HEK293 (cell line): ENCODE results near the gene CAPN7.

Source experiments
- SETDB1 ChIP-seq: IDR thresholded peaks from one replicate; pipeline ENCODE4 v1.6.1; 2017; ENCODE audit warnings: mild to moderate bottlenecking, low read length, moderate library complexity, mixed read lengths; ENCODE audit not compliant: insufficient read length
- YY1 ChIP-seq: fragments of 450-650 bp; formaldehyde crosslinking; IDR thresholded peaks from 2 replicates; pipeline ENCODE4 v1.5.1; 2018; ENCODE audit warnings: missing biosample characterization, missing genetic modification characterization
- ZBTB8A ChIP-seq: fragments of 450-650 bp; formaldehyde crosslinking; IDR thresholded peaks from 2 replicates; pipeline ENCODE4 v1.5.1; 2016; ENCODE audit warnings: missing biosample characterization, missing genetic modification characterization
- ZFP3 ChIP-seq: fragments of 450-650 bp; formaldehyde crosslinking; IDR thresholded peaks from 2 replicates; pipeline ENCODE4 v1.5.1; 2016; ENCODE audit warnings: low read depth, missing biosample characterization, missing genetic modification characterization
- ZNF274 ChIP-seq, 2 experiments: fragments of 200-500 bp in 1 of 2; fragments of 450-650 bp in 1 of 2; sonication (Bioruptor generic) in 1 of 2; formaldehyde crosslinking in 1 of 2; IDR thresholded peaks; 2 replicates each; pipeline versions ENCODE4 v1.5.1 to v1.6.1; 2014 to 2016; ENCODE audit warnings: borderline replicate concordance in 1 of 2, inconsistent platforms in 1 of 2, low read length in 1 of 2, missing biosample characterization in 1 of 2, missing genetic modification characterization in 1 of 2
- ZNF416 ChIP-seq: fragments of 450-650 bp; formaldehyde crosslinking; IDR thresholded peaks from 2 replicates; pipeline ENCODE4 v1.5.1; 2016; ENCODE audit warnings: missing biosample characterization, missing genetic modification characterization
- ZNF747 ChIP-seq: fragments of 450-650 bp; formaldehyde crosslinking; IDR thresholded peaks from 2 replicates; pipeline ENCODE4 v1.5.1; 2016; ENCODE audit warnings: missing biosample characterization, missing genetic modification characterization
- ZNF830 ChIP-seq: fragments of 450-650 bp; IDR thresholded peaks from 2 replicates; pipeline ENCODE4 v1.5.0; 2018; ENCODE audit warnings: missing biosample characterization, missing genetic modification characterization, low read depth, mild to moderate bottlenecking, moderate library complexity
- TF ChIP-seq, protein P1 (sequence below): fragments of 450-650 bp; formaldehyde crosslinking; IDR thresholded peaks from 2 replicates; pipeline ENCODE4 v1.5.1; 2016; ENCODE audit warnings: missing biosample characterization, missing genetic modification characterization
- TF ChIP-seq, protein P2 (sequence below): fragments of 450-650 bp; formaldehyde crosslinking; IDR thresholded peaks from 2 replicates; pipeline ENCODE4 v1.5.1; 2016; ENCODE audit warnings: missing biosample characterization, missing genetic modification characterization

DNA sequence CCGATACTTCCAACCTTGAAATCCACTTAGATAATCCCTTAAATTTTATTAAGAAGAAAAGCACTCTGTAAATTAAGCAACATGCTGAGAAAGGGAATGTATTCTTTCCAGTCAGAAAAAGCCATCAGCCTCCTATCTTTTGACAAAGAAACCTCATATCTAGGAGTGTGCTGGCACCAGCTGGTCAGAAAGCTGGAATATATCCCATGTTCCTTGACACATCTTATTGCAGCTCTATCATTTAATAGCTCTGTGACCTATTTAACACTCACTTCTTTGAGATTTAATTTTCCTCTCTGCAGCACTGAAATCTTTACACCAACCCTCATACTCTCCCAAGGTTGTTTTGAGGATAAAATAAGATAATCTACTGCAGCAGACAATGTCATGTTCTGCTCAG, 30.4 kb upstream of the CAPN7 start:
- TF ChIP-seq ZFP3 (tag by site-specific recombination) = no peak
- TF ChIP-seq, protein P1, sequence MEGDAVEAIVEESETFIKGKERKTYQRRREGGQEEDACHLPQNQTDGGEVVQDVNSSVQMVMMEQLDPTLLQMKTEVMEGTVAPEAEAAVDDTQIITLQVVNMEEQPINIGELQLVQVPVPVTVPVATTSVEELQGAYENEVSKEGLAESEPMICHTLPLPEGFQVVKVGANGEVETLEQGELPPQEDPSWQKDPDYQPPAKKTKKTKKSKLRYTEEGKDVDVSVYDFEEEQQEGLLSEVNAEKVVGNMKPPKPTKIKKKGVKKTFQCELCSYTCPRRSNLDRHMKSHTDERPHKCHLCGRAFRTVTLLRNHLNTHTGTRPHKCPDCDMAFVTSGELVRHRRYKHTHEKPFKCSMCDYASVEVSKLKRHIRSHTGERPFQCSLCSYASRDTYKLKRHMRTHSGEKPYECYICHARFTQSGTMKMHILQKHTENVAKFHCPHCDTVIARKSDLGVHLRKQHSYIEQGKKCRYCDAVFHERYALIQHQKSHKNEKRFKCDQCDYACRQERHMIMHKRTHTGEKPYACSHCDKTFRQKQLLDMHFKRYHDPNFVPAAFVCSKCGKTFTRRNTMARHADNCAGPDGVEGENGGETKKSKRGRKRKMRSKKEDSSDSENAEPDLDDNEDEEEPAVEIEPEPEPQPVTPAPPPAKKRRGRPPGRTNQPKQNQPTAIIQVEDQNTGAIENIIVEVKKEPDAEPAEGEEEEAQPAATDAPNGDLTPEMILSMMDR = no peak
- TF ChIP-seq ZNF747 = no peak
- TF ChIP-seq ZBTB8A = no peak
- TF ChIP-seq, protein P2, sequence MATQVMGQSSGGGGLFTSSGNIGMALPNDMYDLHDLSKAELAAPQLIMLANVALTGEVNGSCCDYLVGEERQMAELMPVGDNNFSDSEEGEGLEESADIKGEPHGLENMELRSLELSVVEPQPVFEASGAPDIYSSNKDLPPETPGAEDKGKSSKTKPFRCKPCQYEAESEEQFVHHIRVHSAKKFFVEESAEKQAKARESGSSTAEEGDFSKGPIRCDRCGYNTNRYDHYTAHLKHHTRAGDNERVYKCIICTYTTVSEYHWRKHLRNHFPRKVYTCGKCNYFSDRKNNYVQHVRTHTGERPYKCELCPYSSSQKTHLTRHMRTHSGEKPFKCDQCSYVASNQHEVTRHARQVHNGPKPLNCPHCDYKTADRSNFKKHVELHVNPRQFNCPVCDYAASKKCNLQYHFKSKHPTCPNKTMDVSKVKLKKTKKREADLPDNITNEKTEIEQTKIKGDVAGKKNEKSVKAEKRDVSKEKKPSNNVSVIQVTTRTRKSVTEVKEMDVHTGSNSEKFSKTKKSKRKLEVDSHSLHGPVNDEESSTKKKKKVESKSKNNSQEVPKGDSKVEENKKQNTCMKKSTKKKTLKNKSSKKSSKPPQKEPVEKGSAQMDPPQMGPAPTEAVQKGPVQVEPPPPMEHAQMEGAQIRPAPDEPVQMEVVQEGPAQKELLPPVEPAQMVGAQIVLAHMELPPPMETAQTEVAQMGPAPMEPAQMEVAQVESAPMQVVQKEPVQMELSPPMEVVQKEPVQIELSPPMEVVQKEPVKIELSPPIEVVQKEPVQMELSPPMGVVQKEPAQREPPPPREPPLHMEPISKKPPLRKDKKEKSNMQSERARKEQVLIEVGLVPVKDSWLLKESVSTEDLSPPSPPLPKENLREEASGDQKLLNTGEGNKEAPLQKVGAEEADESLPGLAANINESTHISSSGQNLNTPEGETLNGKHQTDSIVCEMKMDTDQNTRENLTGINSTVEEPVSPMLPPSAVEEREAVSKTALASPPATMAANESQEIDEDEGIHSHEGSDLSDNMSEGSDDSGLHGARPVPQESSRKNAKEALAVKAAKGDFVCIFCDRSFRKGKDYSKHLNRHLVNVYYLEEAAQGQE (tag by site-specific recombination) = no peak
- no peak for TF ChIP-seq ZNF416
- TF ChIP-seq YY1 (tag by site-specific recombination) = no peak
- no peak for TF ChIP-seq SETDB1
- no peak for TF ChIP-seq ZNF830 (tag by site-specific recombination)
- no peak for TF ChIP-seq ZNF274 (IDR thresholded peaks at IDR 0.05; ENCODE audit: low read length)
- TF ChIP-seq ZNF274 (tag by site-specific recombination; IDR thresholded peaks at IDR 0.05; ENCODE audit: borderline replicate concordance) = no peak
